Activated naive CD4-positive, alpha-beta T cell treated with anti-CD3 and anti-CD28 coated beads for 36 hours (primary cell): ENCODE results near the gene STRIP1. TPM values are rescaled to one million over a fixed set of nuclear protein-coding genes. Genes with fewer than 3 reads are reported as not detected.

Source experiments
- CTCF ChIA-PET: fragments of 350-600 bp; sonication (Branson Sonifier 250); formaldehyde crosslinking; loops from one replicate; lab custom pipeline; 2021; ENCODE audit warnings: antibody characterized with exemption; lab: Charles Lee
- DNase-seq: peaks from one replicate; pipeline ENCODE4 v3.0.0-alpha.2; 2020
- H3K27ac Mint-ChIP-seq: one replicate; pipeline ENCODE4 v1.8.0; 2021; ENCODE audit warnings: mild to moderate bottlenecking, mixed read lengths
- H3K27me3 Mint-ChIP-seq: one replicate; pipeline ENCODE4 v1.8.0; 2021; ENCODE audit warnings: low read depth, mixed read lengths
- H3K36me3 Mint-ChIP-seq: one replicate; pipeline ENCODE4 v1.8.0; 2021; ENCODE audit warnings: low read depth, mixed read lengths
- H3K4me1 Mint-ChIP-seq: one replicate; pipeline ENCODE4 v1.8.0; 2021; ENCODE audit warnings: low read depth, mixed read lengths
- H3K4me3 Mint-ChIP-seq: one replicate; pipeline ENCODE4 v1.8.0; 2021; ENCODE audit warnings: mild to moderate bottlenecking, moderate library complexity, mixed read lengths
- H3K9me3 Mint-ChIP-seq: one replicate; pipeline ENCODE4 v1.8.0; 2021; ENCODE audit warnings: mixed read lengths
- intact Hi-C: fragments of 100-400 bp; cut with micrococcal nuclease; formaldehyde crosslinking; loops from one replicate; pipeline ENCODE4 v1.15.1; 2023
- total RNA-seq, 2 experiments: library from RNA; stranded (reverse); gene quantifications; one replicate each; pipeline ENCODE4 v1.2.3, GENCODE V29; 2021

STRIP1 gene
- total RNA-seq, 2 experiments from 2014 or later, result 20.7 to 22.8 TPM

- Mint-ChIP-seq H3K4me1 (peaks cover 7% of the 10 kb centered on the region), H3K36me3 (peaks cover 9% of the 10 kb centered on the region), H3K9me3 (no peaks in the 10 kb centered on the region), H3K4me3 (no peak overlapping the region), H3K27ac (no peak overlapping the region), H3K27me3 (no peaks in the 10 kb centered on the region)
- DNase-seq, result no peak
- intact Hi-C loops, result no loop called here
- CTCF ChIA-PET, result interaction anchor here (1.2 kb wide), 2 partner anchors 13 to 33 kb away, joined by 4 read pairs; partner anchors contain the start of gene AHCYL1
Measured at GRCh38 chr1:109997204-109997866, 37.1 kb upstream of the STRIP1 start.

GRCh38 chr1:109997867-109998229 lies 36.6 kb upstream of the STRIP1 start:
- CTCF ChIA-PET, result interaction anchor here (0.7 to 1.7 kb wide), 4 partner anchors 13 to 221 kb away, joined by 4 to 7 read pairs (median 4); partner anchors contain the start of gene AHCYL1
- H3K4me3 Mint-ChIP-seq, result no peak overlapping the region
- intact Hi-C loops, result no loop called here
- H3K36me3 Mint-ChIP-seq, result peaks cover 9% of the 10 kb centered on the region
- H3K9me3 Mint-ChIP-seq, result no peaks in the 10 kb centered on the region
- H3K27me3 Mint-ChIP-seq, result no peaks in the 10 kb centered on the region
- no peak for DNase-seq
- H3K4me1 Mint-ChIP-seq, result peaks cover 9% of the 10 kb centered on the region
- no peak overlapping the region for H3K27ac Mint-ChIP-seq

- Mint-ChIP-seq H3K9me3 (no peaks in the 10 kb centered on the region), H3K4me1 (peaks cover 21% of the 10 kb centered on the region), H3K27me3 (no peaks in the 10 kb centered on the region), H3K27ac (no peak overlapping the region), H3K36me3 (peaks cover 5% of the 10 kb centered on the region), H3K4me3 (no peak overlapping the region)
- CTCF ChIA-PET, result interaction anchor here (0.6 to 1.2 kb wide), 2 partner anchors 18 to 102 kb away, joined by 3 read pairs; partner anchors contain the start of gene AHCYL1
- intact Hi-C loops, result loop anchor here (5.0 kb wide), 1 partner anchor 455 kb away; the partner anchor contains the start of gene GNAI3
- no peak for DNase-seq
Measured at GRCh38 chr1:110002695-110003094, 31.7 kb upstream of the STRIP1 start.

- peak; percentile 80 for DNase-seq
- CTCF ChIA-PET, result interaction anchor here (0.6 to 1.2 kb wide), 2 partner anchors 28 to 230 kb away, joined by 3 to 4 read pairs; no protein-coding TSS in a partner anchor
- H3K4me3 Mint-ChIP-seq, result peak overlapping the region; percentile 23
- H3K9me3 Mint-ChIP-seq, result no peaks in the 10 kb centered on the region
- intact Hi-C loops, result loop anchor here (1.0 to 5.0 kb wide), 3 partner anchors 20 to 457 kb away; partner anchors contain the start of genes AHCYL1, GNAI3 and STRIP1
- H3K4me1 Mint-ChIP-seq, result peaks cover 21% of the 10 kb centered on the region
- H3K27me3 Mint-ChIP-seq, result no peaks in the 10 kb centered on the region
- peak overlapping the region; percentile 83 for H3K27ac Mint-ChIP-seq
- H3K36me3 Mint-ChIP-seq, result peaks cover 5% of the 10 kb centered on the region
Measured at GRCh38 chr1:110003747-110004428, 30.5 kb upstream of the STRIP1 start.

GRCh38 chr1:110004583-110004982 lies 29.8 kb upstream of the STRIP1 start:
- Mint-ChIP-seq H3K27me3 (no peaks in the 10 kb centered on the region), H3K27ac (peak overlapping the region; percentile 83), H3K36me3 (peaks cover 6% of the 10 kb centered on the region), H3K4me1 (peaks cover 21% of the 10 kb centered on the region), H3K9me3 (no peaks in the 10 kb centered on the region), H3K4me3 (no peak overlapping the region)
- CTCF ChIA-PET, result interaction anchor here (0.6 kb wide), 1 partner anchor 27 kb away, joined by 4 read pairs; no protein-coding TSS in a partner anchor
- intact Hi-C loops, result loop anchor here (1.0 to 5.0 kb wide), 3 partner anchors 20 to 457 kb away; partner anchors contain the start of genes AHCYL1, GNAI3 and STRIP1
- DNase-seq, result no peak

GRCh38 chr1:110005971-110006370 lies 28.5 kb upstream of the STRIP1 start:
- CTCF ChIA-PET, result interaction anchor here (0.6 to 2.6 kb wide), 4 partner anchors 21 to 336 kb away, joined by 3 to 15 read pairs (median 6); partner anchors contain the start of gene AHCYL1
- Mint-ChIP-seq H3K4me3 (no peak overlapping the region), H3K36me3 (peaks cover 11% of the 10 kb centered on the region), H3K9me3 (no peaks in the 10 kb centered on the region), H3K27me3 (no peaks in the 10 kb centered on the region), H3K27ac (no peak overlapping the region), H3K4me1 (peaks cover 21% of the 10 kb centered on the region)
- DNase-seq, result no peak
- intact Hi-C loops, result no loop called here

GRCh38 chr1:110006516-110006915 lies 27.9 kb upstream of the STRIP1 start:
- Mint-ChIP-seq H3K36me3 (peaks cover 13% of the 10 kb centered on the region), H3K4me3 (no peak overlapping the region), H3K9me3 (no peaks in the 10 kb centered on the region), H3K27ac (no peak overlapping the region), H3K4me1 (peaks cover 21% of the 10 kb centered on the region), H3K27me3 (no peaks in the 10 kb centered on the region)
- no peak for DNase-seq
- intact Hi-C loops, result no loop called here
- CTCF ChIA-PET, result interaction anchor here (0.6 to 2.6 kb wide), 5 partner anchors 22 to 367 kb away, joined by 3 to 15 read pairs (median 5); partner anchors contain the start of gene AHCYL1

- no peak for DNase-seq
- intact Hi-C loops, result no loop called here
- peaks cover 16% of the 10 kb centered on the region for H3K36me3 Mint-ChIP-seq
- H3K27ac Mint-ChIP-seq, result no peak overlapping the region
- peaks cover 21% of the 10 kb centered on the region for H3K4me1 Mint-ChIP-seq
- no peaks in the 10 kb centered on the region for H3K27me3 Mint-ChIP-seq
- CTCF ChIA-PET, result interaction anchor here (0.6 to 2.6 kb wide), 6 partner anchors 13 to 368 kb away, joined by 3 to 15 read pairs (median 4); partner anchors contain the start of gene AHCYL1
- no peak overlapping the region for H3K4me3 Mint-ChIP-seq
- no peaks in the 10 kb centered on the region for H3K9me3 Mint-ChIP-seq
Measured at GRCh38 chr1:110007046-110007830, 27.2 kb upstream of the STRIP1 start.

GRCh38 chr1:110008971-110009565 lies 25.4 kb upstream of the STRIP1 start:
- H3K27ac Mint-ChIP-seq, result no peak overlapping the region
- H3K36me3 Mint-ChIP-seq, result peaks cover 20% of the 10 kb centered on the region
- H3K4me3 Mint-ChIP-seq, result no peak overlapping the region
- peaks cover 9% of the 10 kb centered on the region for H3K4me1 Mint-ChIP-seq
- no peak for DNase-seq
- intact Hi-C loops, result no loop called here
- no peaks in the 10 kb centered on the region for H3K27me3 Mint-ChIP-seq
- CTCF ChIA-PET, result interaction anchor here (2.0 kb wide), 1 partner anchor 20 kb away, joined by 9 read pairs; no protein-coding TSS in a partner anchor
- no peaks in the 10 kb centered on the region for H3K9me3 Mint-ChIP-seq

- Mint-ChIP-seq H3K9me3 (no peaks in the 10 kb centered on the region), H3K27ac (no peak overlapping the region), H3K4me3 (no peak overlapping the region), H3K4me1 (no peaks in the 10 kb centered on the region), H3K36me3 (peaks cover 23% of the 10 kb centered on the region), H3K27me3 (no peaks in the 10 kb centered on the region)
- intact Hi-C loops, result loop anchor here (1.0 kb wide), 2 partner anchors 27 to 234 kb away; partner anchors contain the start of gene AHCYL1
- DNase-seq, result peak; percentile 51
- CTCF ChIA-PET, result interaction anchor here (0.7 to 2.7 kb wide), 15 partner anchors 14 to 371 kb away, joined by 3 to 22 read pairs (median 3); partner anchors contain the start of gene AHCYL1
Measured at GRCh38 chr1:110011527-110012041, 22.8 kb upstream of the STRIP1 start.
